Measurements from ENCODE around the gene FLOT1. TPM values are rescaled to one million over a fixed set of nuclear protein-coding genes. Genes with fewer than 3 reads are reported as not detected.

FLOT1 gene
- total and polyA plus RNA-seq, 2 of the 13 experiments (the other 11 are each of a cell fraction or from before 2014, with no cell fraction given): 82.3 to 130 TPM

GRCh38 chr6:30686908-30687658 is 55.4 kb downstream of the FLOT1 start (continued):
- TF ChIP-seq, protein P1, sequence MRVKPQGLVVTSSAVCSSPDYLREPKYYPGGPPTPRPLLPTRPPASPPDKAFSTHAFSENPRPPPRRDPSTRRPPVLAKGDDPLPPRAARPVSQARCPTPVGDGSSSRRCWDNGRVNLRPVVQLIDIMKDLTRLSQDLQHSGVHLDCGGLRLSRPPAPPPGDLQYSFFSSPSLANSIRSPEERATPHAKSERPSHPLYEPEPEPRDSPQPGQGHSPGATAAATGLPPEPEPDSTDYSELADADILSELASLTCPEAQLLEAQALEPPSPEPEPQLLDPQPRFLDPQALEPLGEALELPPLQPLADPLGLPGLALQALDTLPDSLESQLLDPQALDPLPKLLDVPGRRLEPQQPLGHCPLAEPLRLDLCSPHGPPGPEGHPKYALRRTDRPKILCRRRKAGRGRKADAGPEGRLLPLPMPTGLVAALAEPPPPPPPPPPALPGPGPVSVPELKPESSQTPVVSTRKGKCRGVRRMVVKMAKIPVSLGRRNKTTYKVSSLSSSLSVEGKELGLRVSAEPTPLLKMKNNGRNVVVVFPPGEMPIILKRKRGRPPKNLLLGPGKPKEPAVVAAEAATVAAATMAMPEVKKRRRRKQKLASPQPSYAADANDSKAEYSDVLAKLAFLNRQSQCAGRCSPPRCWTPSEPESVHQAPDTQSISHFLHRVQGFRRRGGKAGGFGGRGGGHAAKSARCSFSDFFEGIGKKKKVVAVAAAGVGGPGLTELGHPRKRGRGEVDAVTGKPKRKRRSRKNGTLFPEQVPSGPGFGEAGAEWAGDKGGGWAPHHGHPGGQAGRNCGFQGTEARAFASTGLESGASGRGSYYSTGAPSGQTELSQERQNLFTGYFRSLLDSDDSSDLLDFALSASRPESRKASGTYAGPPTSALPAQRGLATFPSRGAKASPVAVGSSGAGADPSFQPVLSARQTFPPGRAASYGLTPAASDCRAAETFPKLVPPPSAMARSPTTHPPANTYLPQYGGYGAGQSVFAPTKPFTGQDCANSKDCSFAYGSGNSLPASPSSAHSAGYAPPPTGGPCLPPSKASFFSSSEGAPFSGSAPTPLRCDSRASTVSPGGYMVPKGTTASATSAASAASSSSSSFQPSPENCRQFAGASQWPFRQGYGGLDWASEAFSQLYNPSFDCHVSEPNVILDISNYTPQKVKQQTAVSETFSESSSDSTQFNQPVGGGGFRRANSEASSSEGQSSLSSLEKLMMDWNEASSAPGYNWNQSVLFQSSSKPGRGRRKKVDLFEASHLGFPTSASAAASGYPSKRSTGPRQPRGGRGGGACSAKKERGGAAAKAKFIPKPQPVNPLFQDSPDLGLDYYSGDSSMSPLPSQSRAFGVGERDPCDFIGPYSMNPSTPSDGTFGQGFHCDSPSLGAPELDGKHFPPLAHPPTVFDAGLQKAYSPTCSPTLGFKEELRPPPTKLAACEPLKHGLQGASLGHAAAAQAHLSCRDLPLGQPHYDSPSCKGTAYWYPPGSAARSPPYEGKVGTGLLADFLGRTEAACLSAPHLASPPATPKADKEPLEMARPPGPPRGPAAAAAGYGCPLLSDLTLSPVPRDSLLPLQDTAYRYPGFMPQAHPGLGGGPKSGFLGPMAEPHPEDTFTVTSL (CRISPR knock-in tag; IDR thresholded peaks at IDR 0.05; ENCODE audit: borderline replicate concordance): no peak
- TF ChIP-seq SIN3A (IDR thresholded peaks at IDR 0.05; ENCODE audit: borderline replicate concordance, low read depth, low read length) (peak; percentile 66; the same call in 1 of the 2 replicates), ZNF569 (CRISPR knock-in tag; IDR thresholded peaks at IDR 0.05; ENCODE audit: borderline replicate concordance) (no peak), PRDM4 (CRISPR knock-in tag; IDR thresholded peaks at IDR 0.05; ENCODE audit: borderline replicate concordance) (no peak), ZFAT (CRISPR knock-in tag; conservative IDR thresholded peaks at IDR 0.05) (no peak), ZNF543 (CRISPR knock-in tag; IDR thresholded peaks at IDR 0.05) (no peak), ZNF788 (CRISPR knock-in tag; IDR thresholded peaks at IDR 0.05; ENCODE audit: borderline replicate concordance) (no peak), POLR2AphosphoS2 (IDR thresholded peaks at IDR 0.05; ENCODE audit: low read depth, low read length) (no peak), ZNF33A (CRISPR knock-in tag; IDR thresholded peaks at IDR 0.05; ENCODE audit: borderline replicate concordance) (no peak), RFXANK (CRISPR knock-in tag; IDR thresholded peaks at IDR 0.05) (no peak), ZNF841 (CRISPR knock-in tag; IDR thresholded peaks at IDR 0.05; ENCODE audit: borderline replicate concordance) (no peak), JARID2 (CRISPR knock-in tag; IDR thresholded peaks at IDR 0.05; ENCODE audit: insufficient replicate concordance) (no peak), ZNF335 (CRISPR knock-in tag; IDR thresholded peaks at IDR 0.05) (no peak), ZBTB37 (CRISPR knock-in tag; IDR thresholded peaks at IDR 0.05) (0 out of 2 replicates have a peak, but pooled peaks have one; percentile 62), ZNF619 (CRISPR knock-in tag; IDR thresholded peaks at IDR 0.05) (no peak), PCBP2 (optimal IDR thresholded peaks at IDR 0.05; ENCODE audit: low read depth, low read length, poor library complexity, severe bottlenecking) (peak; percentile 83), CENPX (CRISPR knock-in tag; IDR thresholded peaks at IDR 0.05) (no peak), THRA (CRISPR knock-in tag; IDR thresholded peaks at IDR 0.05; ENCODE audit: borderline replicate concordance) (peak; percentile 54; the same call in 1 of the 2 replicates)
